IMR-90 (cell line): ENCODE measurements around the gene PEX26. TPM values are rescaled to one million over a fixed set of nuclear protein-coding genes. Genes with fewer than 3 reads are reported as not detected.
"Not testable (repeated sequence)": the region's sequence is repeated elsewhere in the genome, so short reads cannot be mapped to it uniquely, and the experiment has no call there.

Source experiments
- ATAC-seq: fragments of 200-7000 bp; cut with Tn5 transposase; 2 replicates; pipeline ENCODE4 v1.9.1; 2020; ENCODE audit warnings: low read depth, mild to moderate bottlenecking, moderate library complexity
- BruUV-seq: library from RNA; stranded (reverse); fragments of 400-500 nt; replicated peaks from 2 replicates; lab custom pipeline; 2021; lab: Mats Ljungman, UMichigan
- CTCF ChIA-PET: fragments of 300-600 bp; formaldehyde crosslinking; extraction: SDS; loops from one replicate; lab custom pipeline; 2021; ENCODE audit warnings: antibody characterized with exemption; lab: Yijun Ruan, JAX
- POLR2A ChIA-PET: fragments of 300-600 bp; sonication (Branson Sonifier 250); formaldehyde crosslinking; loops from one replicate; lab custom pipeline; 2022; ENCODE audit warnings: antibody characterized with exemption; ENCODE audit not compliant: unreplicated experiment; lab: Charles Lee
- DNase-seq: peaks from one replicate; pipeline ENCODE4 v3.0.0; 2013
- H2AFZ ChIP-seq: replicated peaks from 2 replicates; pipeline ENCODE3; 2013; ENCODE audit warnings: low read length, mild to moderate bottlenecking; ENCODE audit not compliant: poor library complexity
- H2AK5ac ChIP-seq: 2 replicates; pipeline ENCODE4 v1.6.1; 2013; ENCODE audit warnings: low read depth, low read length, inconsistent platforms
- H2AK9ac ChIP-seq: replicated peaks from 2 replicates; pipeline ENCODE3; 2013; ENCODE audit warnings: mild to moderate bottlenecking, low read depth, low read length, moderate library complexity; ENCODE audit not compliant: poor library complexity
- H2BK120ac ChIP-seq: 2 replicates; pipeline ENCODE4 v1.6.1; 2013; ENCODE audit warnings: low read depth, low read length, inconsistent platforms
- H2BK15ac ChIP-seq: 3 replicates; pipeline ENCODE4 v1.6.1; 2013; ENCODE audit warnings: low read depth, low read length, inconsistent platforms
- H2BK20ac ChIP-seq: 2 replicates; pipeline ENCODE4 v1.6.1; 2013; ENCODE audit warnings: low read depth, mild to moderate bottlenecking, inconsistent platforms, low read length, moderate library complexity
- H2BK5ac ChIP-seq: 2 replicates; pipeline ENCODE4 v1.6.1; 2013; ENCODE audit warnings: mild to moderate bottlenecking, low read depth, low read length, inconsistent platforms; ENCODE audit not compliant: poor library complexity, severe bottlenecking
- H3K14ac ChIP-seq: replicated peaks from 2 replicates; pipeline ENCODE4 v1.6.1; 2013; ENCODE audit warnings: low read depth, low read length, inconsistent platforms
- H3K18ac ChIP-seq: 2 replicates; pipeline ENCODE4 v1.6.1; 2013; ENCODE audit warnings: low read depth, low read length, control low read depth
- H3K23ac ChIP-seq: 2 replicates; pipeline ENCODE4 v1.6.1; 2013; ENCODE audit warnings: low read depth, low read length, inconsistent platforms
- H3K27ac ChIP-seq: 2 replicates; pipeline ENCODE4 v1.5.1; 2013; ENCODE audit warnings: mild to moderate bottlenecking, control low read depth, low read length; ENCODE audit not compliant: insufficient read depth
- H3K27me3 ChIP-seq: 2 replicates; pipeline ENCODE4 v1.6.1; 2013; ENCODE audit warnings: low read length; ENCODE audit not compliant: control insufficient read depth, insufficient read depth
- H3K36me3 ChIP-seq: 2 replicates; pipeline ENCODE4 v1.6.1; 2013; ENCODE audit warnings: low read length, mixed read lengths; ENCODE audit not compliant: control insufficient read depth, insufficient read depth
- H3K4ac ChIP-seq: 2 replicates; pipeline ENCODE4 v1.6.1; 2013; ENCODE audit warnings: low read depth, low read length, inconsistent platforms
- H3K4me1 ChIP-seq: 2 replicates; pipeline ENCODE4 v1.6.1; 2013; ENCODE audit warnings: low read length, mixed read lengths; ENCODE audit not compliant: control insufficient read depth, insufficient read depth
- H3K4me2 ChIP-seq: 2 replicates; pipeline ENCODE4 v1.6.1; 2013; ENCODE audit warnings: low read depth, mild to moderate bottlenecking, control low read depth, low read length, moderate library complexity
- H3K4me3 ChIP-seq: 2 replicates; pipeline ENCODE4 v1.5.1; 2013; ENCODE audit warnings: low read depth, mild to moderate bottlenecking, control low read depth, low read length, moderate library complexity; ENCODE audit not compliant: insufficient read depth
- H3K56ac ChIP-seq: 2 replicates; pipeline ENCODE4 v1.6.1; 2013; ENCODE audit warnings: low read length, inconsistent platforms; ENCODE audit not compliant: insufficient read depth; ENCODE audit errors: extremely low read depth
- H3K79me1 ChIP-seq, 2 experiments: 2 replicates each; pipeline ENCODE4 v1.6.1; 2013; ENCODE audit warnings: low read length in 2 of 2, inconsistent platforms in 1 of 2, low read depth in 1 of 2
- H3K9ac ChIP-seq: 2 replicates; pipeline ENCODE4 v1.6.1; 2013; ENCODE audit warnings: low read depth, low read length, control low read depth
- H3K9me1 ChIP-seq: 2 replicates; pipeline ENCODE4 v1.6.1; 2013; ENCODE audit warnings: low read length, inconsistent platforms; ENCODE audit not compliant: insufficient read depth
- H3K9me3 ChIP-seq: 2 replicates; pipeline ENCODE4 v1.6.1; 2013; ENCODE audit warnings: low read length; ENCODE audit not compliant: control insufficient read depth, insufficient read depth
- H4K20me1 ChIP-seq: 2 replicates; pipeline ENCODE4 v1.6.1; 2013; ENCODE audit warnings: low read length, inconsistent platforms; ENCODE audit not compliant: insufficient read depth
- H4K5ac ChIP-seq: 2 replicates; pipeline ENCODE4 v1.6.1; 2013; ENCODE audit warnings: mild to moderate bottlenecking, low read depth, low read length, control low read depth
- H4K8ac ChIP-seq, 2 experiments: 2 replicates each; pipeline ENCODE4 v1.6.1; 2013; ENCODE audit warnings: low read depth in 2 of 2, low read length in 2 of 2, control low read depth in 1 of 2, inconsistent platforms in 1 of 2
- H4K91ac ChIP-seq: 2 replicates; pipeline ENCODE4 v1.6.1; 2013; ENCODE audit warnings: low read depth, low read length, inconsistent platforms; ENCODE audit not compliant: insufficient read depth
- MAZ ChIP-seq: IDR thresholded peaks from 2 replicates; pipeline ENCODE4 v1.6.1; 2012; ENCODE audit warnings: low read depth, mild to moderate bottlenecking, low read length, improper control_type of control experiment, moderate library complexity, borderline replicate concordance
- MXI1 ChIP-seq: IDR thresholded peaks from 2 replicates; pipeline ENCODE4 v1.6.1; 2012; ENCODE audit warnings: low read depth, mild to moderate bottlenecking, low read length, moderate library complexity, borderline replicate concordance
- NFE2L2 ChIP-seq: fragments of 150-350 bp; IDR thresholded peaks from 2 replicates; pipeline ENCODE4 v1.6.1; 2016; ENCODE audit warnings: low read depth, mild to moderate bottlenecking, low read length
- RAD21 ChIP-seq: IDR thresholded peaks from 2 replicates; pipeline ENCODE4 v1.6.1; 2012; ENCODE audit warnings: low read length, improper control_type of control experiment
- RFX5 ChIP-seq: IDR thresholded peaks from 2 replicates; pipeline ENCODE4 v1.8.0; 2012; ENCODE audit warnings: low read depth, mild to moderate bottlenecking, low read length, moderate library complexity
- WGBS, 2 experiments: methylation state at CpG; one replicate each; pipeline versions ENCODE4 v1.1.5 to v1.1.7; 2013; ENCODE audit warnings: missing lambda C conversion rate in 2 of 2; ENCODE audit not compliant: insufficient read length in 1 of 2; ENCODE audit errors: extremely low coverage in 2 of 2; 5-methylcytosine and 5-hydroxymethylcytosine counted together
- dilution Hi-C: fragments of 300-500 bp; cut with HindIII; formaldehyde crosslinking; loops from one replicate; pipeline ENCODE4 v1.14.3; 2018; ENCODE audit warnings: low sequenced_read_pairs; ENCODE audit not compliant: unreplicated experiment
- in situ Hi-C: fragments of 300-500 bp; cut with MboI; formaldehyde crosslinking; loops from 3 replicates; pipeline ENCODE4 v1.14.3; 2019; ENCODE audit warnings: low sequenced_read_pairs, inconsistent platforms, mixed read lengths
- intact Hi-C: fragments of 100-400 bp; cut with micrococcal nuclease; formaldehyde crosslinking; loops from 2 replicates; pipeline ENCODE4 v1.10.0; 2022
- polyA plus RNA-seq, 3 experiments: library from polyadenylated mRNA; depleted of rRNA; stranded (reverse); fragments of >200 nt; gene quantifications; 2 replicates each; pipeline ENCODE4 v1.2.3, GENCODE V29; 2012; ENCODE audit warnings: low replicate concordance in 1 of 3
- total RNA-seq: library from RNA; depleted of rRNA; stranded (reverse); fragments of >200 nt; gene quantifications from 2 replicates; pipeline ENCODE4 v1.2.3, GENCODE V29; 2012

Gene PEX26
- total and polyA plus RNA-seq, 2 of the 4 experiments (the other 2 are of a cell fraction): 12.2 to 18.5 TPM

GRCh38 chr22:18121954-18122554 is 44.3 kb downstream of the PEX26 start:
- ATAC-seq: no peak
- Histone ChIP-seq H3K4ac (no peak overlapping the region), H3K4me3 (no peak overlapping the region), H2AK5ac (no peak overlapping the region), H2BK5ac (no peak overlapping the region), H3K79me1 (no peaks in the 10 kb centered on the region), H2AK9ac (no peak overlapping the region), H3K18ac (no peak overlapping the region), H2AFZ (no peak overlapping the region), H3K9me3 (no peaks in the 10 kb centered on the region), H4K5ac (no peak overlapping the region), H2BK15ac (no peak overlapping the region), H4K8ac (no peak overlapping the region), H2BK120ac (no peak overlapping the region), H3K9me1 (peaks cover 4% of the 10 kb centered on the region), H3K27me3 (no peaks in the 10 kb centered on the region), H3K4me2 (no peak overlapping the region), H3K56ac (no peak overlapping the region), H2BK20ac (no peak overlapping the region), H4K91ac (no peak overlapping the region), H3K14ac (no peak overlapping the region), H4K20me1 (no peaks in the 10 kb centered on the region), H3K23ac (no peak overlapping the region), H3K36me3 (peaks cover 5% of the 10 kb centered on the region; the same call in 1 of the 2 replicates), H3K4me1 (no peaks in the 10 kb centered on the region), H3K9ac (no peak overlapping the region), H3K27ac (no peak overlapping the region)
- in situ Hi-C loops: no loop called here
- 60% methylated on average over 1 of the region's 5 CpGs; no CpG with 5 or more reads in 1 of the 2 experiments for WGBS, 2 experiments
- ChIA-PET POLR2A (no interaction called here), CTCF (no interaction called here)
- dilution Hi-C loops: no loop called here
- DNase-seq: no peak
- no TSS peak for BruUV-seq
- TF ChIP-seq RAD21: no peak
- TF ChIP-seq MAZ: no peak
- TF ChIP-seq RFX5: no peak
- TF ChIP-seq MXI1: no peak
- no peak for TF ChIP-seq NFE2L2
- intact Hi-C loops: no loop called here

GRCh38 chr22:18123476-18124025 is 45.8 kb downstream of the PEX26 start:
- H4K8ac ChIP-seq, H3K56ac ChIP-seq, H2BK20ac ChIP-seq, H2BK5ac ChIP-seq, CTCF ChIA-PET, H3K14ac ChIP-seq, H3K4me1 ChIP-seq, H4K5ac ChIP-seq, H3K27me3 ChIP-seq, dilution Hi-C loops, H3K36me3 ChIP-seq, H2BK15ac ChIP-seq, H2BK120ac ChIP-seq, H3K9ac ChIP-seq, BruUV-seq, H4K20me1 ChIP-seq, H3K4me3 ChIP-seq, H3K18ac ChIP-seq, H2AK9ac ChIP-seq, DNase-seq, POLR2A ChIA-PET, H3K27ac ChIP-seq, H3K9me1 ChIP-seq, H2AFZ ChIP-seq, H3K9me3 ChIP-seq, H2AK5ac ChIP-seq, ATAC-seq, H3K4me2 ChIP-seq, in situ Hi-C loops, H3K79me1 ChIP-seq, intact Hi-C loops, H3K23ac ChIP-seq, H4K91ac ChIP-seq, H3K4ac ChIP-seq: not testable (repeated sequence)
- 95% methylated on average over 11 of the region's 19 CpGs; no CpG with 5 or more reads in 1 of the 2 experiments for WGBS, 2 experiments
